Activated naive CD4-positive, alpha-beta T cell treated with anti-CD3 and anti-CD28 coated beads for 36 hours (primary cell): ENCODE measurements around the gene IFT27. TPM values are rescaled to one million over a fixed set of nuclear protein-coding genes. Genes with fewer than 3 reads are reported as not detected.

Source experiments
- CTCF ChIA-PET: fragments of 350-600 bp; sonication (Branson Sonifier 250); formaldehyde crosslinking; loops from one replicate; lab custom pipeline; 2021; ENCODE audit warnings: antibody characterized with exemption; lab: Charles Lee
- DNase-seq: peaks from one replicate; pipeline ENCODE4 v3.0.0-alpha.2; 2020
- H3K27ac Mint-ChIP-seq: one replicate; pipeline ENCODE4 v1.8.0; 2021; ENCODE audit warnings: mild to moderate bottlenecking, mixed read lengths
- H3K27me3 Mint-ChIP-seq: one replicate; pipeline ENCODE4 v1.8.0; 2021; ENCODE audit warnings: low read depth, mixed read lengths
- H3K36me3 Mint-ChIP-seq: one replicate; pipeline ENCODE4 v1.8.0; 2021; ENCODE audit warnings: low read depth, mixed read lengths
- H3K4me1 Mint-ChIP-seq: one replicate; pipeline ENCODE4 v1.8.0; 2021; ENCODE audit warnings: low read depth, mixed read lengths
- H3K4me3 Mint-ChIP-seq: one replicate; pipeline ENCODE4 v1.8.0; 2021; ENCODE audit warnings: mild to moderate bottlenecking, moderate library complexity, mixed read lengths
- H3K9me3 Mint-ChIP-seq: one replicate; pipeline ENCODE4 v1.8.0; 2021; ENCODE audit warnings: mixed read lengths
- intact Hi-C: fragments of 100-400 bp; cut with micrococcal nuclease; formaldehyde crosslinking; loops from one replicate; pipeline ENCODE4 v1.15.1; 2023
- total RNA-seq, 2 experiments: library from RNA; stranded (reverse); gene quantifications; one replicate each; pipeline ENCODE4 v1.2.3, GENCODE V29; 2021

Gene IFT27
- total RNA-seq, 2 experiments from 2014 or later, result 15.7 to 16.2 TPM

DNA sequence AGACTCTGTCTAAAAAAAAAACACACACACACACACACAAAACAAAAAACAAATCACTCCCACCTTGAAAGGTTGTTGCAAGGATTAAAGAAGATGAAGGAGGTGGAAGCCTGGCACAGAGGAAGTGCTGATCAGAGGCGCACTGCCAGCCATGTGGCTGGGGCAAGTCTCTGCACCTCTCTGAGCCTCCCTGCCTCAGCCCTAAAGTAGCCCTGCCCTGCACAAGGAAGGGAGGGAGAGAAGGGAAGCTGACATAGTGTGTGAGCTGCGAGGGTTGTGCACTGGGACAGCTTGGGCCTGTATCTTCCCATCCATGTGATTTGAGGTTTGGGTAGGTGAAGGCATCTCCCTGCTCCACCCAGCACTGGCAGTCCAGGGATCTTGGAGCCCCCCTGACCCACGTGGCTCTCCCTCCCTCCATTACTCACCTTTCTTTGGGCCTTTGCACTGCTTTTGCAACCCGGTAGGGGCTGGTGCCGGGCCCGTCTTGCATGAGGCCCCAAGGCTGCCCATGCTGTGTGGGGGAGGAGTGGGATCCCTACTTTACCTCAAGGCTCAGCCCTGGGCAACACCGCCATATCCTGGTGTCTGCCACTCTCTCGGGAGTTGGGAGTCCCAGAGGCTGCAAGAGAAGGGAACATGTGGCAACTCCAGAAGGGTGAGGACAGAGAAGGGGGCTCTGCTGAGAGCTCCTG lies 30.5 kb downstream of the IFT27 start:
- H3K4me3 Mint-ChIP-seq, result no peak overlapping the region
- no peaks in the 10 kb centered on the region for H3K27me3 Mint-ChIP-seq
- H3K36me3 Mint-ChIP-seq, result no peaks in the 10 kb centered on the region
- CTCF ChIA-PET, result no interaction called here
- intact Hi-C loops, result no loop called here
- no peaks in the 10 kb centered on the region for H3K9me3 Mint-ChIP-seq
- H3K27ac Mint-ChIP-seq, result no peak overlapping the region
- DNase-seq, result no peak
- no peaks in the 10 kb centered on the region for H3K4me1 Mint-ChIP-seq

DNA sequence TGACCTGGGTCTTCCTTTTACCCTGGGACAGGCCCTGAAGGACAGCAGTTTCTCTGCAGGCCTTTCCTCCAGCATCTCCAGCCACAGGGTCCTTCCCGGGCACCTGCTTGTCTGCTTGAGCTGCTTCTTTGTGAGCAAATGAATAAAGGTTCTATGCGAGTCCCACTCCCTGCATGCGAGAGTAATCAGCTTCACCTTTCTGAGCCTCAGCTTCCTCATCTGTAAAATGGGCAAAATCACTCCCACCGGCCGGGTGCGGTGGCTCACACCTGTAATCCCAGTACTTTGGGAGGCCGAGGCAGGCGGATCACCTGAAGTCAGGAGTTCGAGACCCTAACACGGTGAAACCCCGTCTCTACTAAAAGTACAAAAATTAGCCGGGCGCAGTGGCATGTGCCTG lies 31.1 kb downstream of the IFT27 start:
- no peaks in the 10 kb centered on the region for H3K36me3 Mint-ChIP-seq
- no peaks in the 10 kb centered on the region for H3K27me3 Mint-ChIP-seq
- H3K4me3 Mint-ChIP-seq, result no peak overlapping the region
- CTCF ChIA-PET, result interaction anchor here (0.6 to 3.2 kb wide), 2 partner anchors 12 to 28 kb away, joined by 3 to 10 read pairs; no protein-coding TSS in a partner anchor
- no peaks in the 10 kb centered on the region for H3K4me1 Mint-ChIP-seq
- intact Hi-C loops, result no loop called here
- DNase-seq, result no peak
- H3K9me3 Mint-ChIP-seq, result no peaks in the 10 kb centered on the region
- no peak overlapping the region for H3K27ac Mint-ChIP-seq

DNA sequence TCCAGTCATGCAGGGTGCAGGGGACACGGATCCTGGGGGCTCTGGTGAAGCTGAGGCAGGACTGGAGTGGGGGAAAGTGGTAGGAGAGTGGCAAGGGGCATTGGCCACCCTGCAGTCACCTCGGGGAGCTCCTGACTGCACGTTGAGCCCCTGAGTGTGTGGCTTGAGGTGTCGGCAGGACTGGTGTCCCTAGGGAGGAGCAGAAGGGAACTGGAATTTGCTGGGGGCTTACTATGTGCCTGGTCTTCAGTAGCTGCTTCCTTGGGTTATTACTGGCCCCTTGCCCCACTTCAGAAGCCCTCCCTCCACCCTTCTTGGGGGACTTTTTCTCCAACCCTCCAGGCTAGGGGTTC lies 31.5 kb downstream of the IFT27 start:
- no peaks in the 10 kb centered on the region for H3K27me3 Mint-ChIP-seq
- no peak overlapping the region for H3K4me3 Mint-ChIP-seq
- DNase-seq, result no peak
- no peaks in the 10 kb centered on the region for H3K36me3 Mint-ChIP-seq
- CTCF ChIA-PET, result interaction anchor here (0.6 to 3.2 kb wide), 3 partner anchors 13 to 29 kb away, joined by 3 to 10 read pairs (median 3); no protein-coding TSS in a partner anchor
- intact Hi-C loops, result no loop called here
- H3K27ac Mint-ChIP-seq, result no peak overlapping the region
- no peaks in the 10 kb centered on the region for H3K9me3 Mint-ChIP-seq
- no peaks in the 10 kb centered on the region for H3K4me1 Mint-ChIP-seq

DNA sequence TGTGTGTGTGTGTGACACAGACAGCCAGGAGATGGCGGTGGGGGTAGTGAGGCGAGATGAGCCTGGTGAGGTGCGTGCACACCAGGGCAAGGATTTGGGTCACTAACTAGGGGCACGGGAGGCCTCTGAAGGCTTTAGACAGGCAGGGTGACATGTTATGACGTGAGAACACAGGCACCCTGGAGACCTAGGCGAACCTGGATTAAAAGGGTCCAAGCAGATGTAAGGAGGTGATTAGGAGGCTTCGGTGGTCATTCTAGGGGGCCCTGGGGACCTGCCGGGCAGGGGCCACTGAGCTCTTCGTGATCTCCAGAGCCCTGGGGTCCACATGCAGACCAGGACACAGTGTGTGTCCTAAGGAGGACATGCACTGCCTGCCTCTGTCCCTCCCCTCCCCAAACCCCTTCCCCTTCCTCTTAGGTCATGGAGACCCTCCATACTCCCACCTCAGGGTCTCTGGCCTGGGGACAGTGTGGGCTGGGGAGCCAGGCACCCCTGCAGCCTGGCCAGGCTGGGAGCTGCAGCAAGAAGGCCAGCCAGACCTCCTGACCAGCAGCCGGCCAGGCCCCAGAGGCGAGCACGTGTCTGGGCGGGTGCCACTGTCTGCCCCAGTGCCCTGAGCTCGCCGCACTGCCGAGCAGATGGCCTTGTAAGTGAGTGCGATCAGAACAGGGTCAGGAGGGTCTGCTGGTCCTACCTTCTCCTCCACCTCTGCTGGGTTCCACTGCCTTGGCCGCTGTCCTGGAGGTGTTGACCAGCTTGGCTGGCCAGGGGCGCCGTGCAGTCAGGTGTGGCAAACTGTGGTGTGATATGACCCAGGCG lies 32.1 kb downstream of the IFT27 start:
- intact Hi-C loops, result no loop called here
- Mint-ChIP-seq H3K36me3 (no peaks in the 10 kb centered on the region), H3K9me3 (peaks cover 3% of the 10 kb centered on the region), H3K4me3 (no peak overlapping the region), H3K4me1 (no peaks in the 10 kb centered on the region), H3K27ac (no peak overlapping the region), H3K27me3 (peaks cover 4% of the 10 kb centered on the region)
- DNase-seq, result no peak
- CTCF ChIA-PET, result interaction anchor here (0.6 to 3.2 kb wide), 3 partner anchors 13 to 29 kb away, joined by 3 to 10 read pairs (median 3); no protein-coding TSS in a partner anchor

DNA sequence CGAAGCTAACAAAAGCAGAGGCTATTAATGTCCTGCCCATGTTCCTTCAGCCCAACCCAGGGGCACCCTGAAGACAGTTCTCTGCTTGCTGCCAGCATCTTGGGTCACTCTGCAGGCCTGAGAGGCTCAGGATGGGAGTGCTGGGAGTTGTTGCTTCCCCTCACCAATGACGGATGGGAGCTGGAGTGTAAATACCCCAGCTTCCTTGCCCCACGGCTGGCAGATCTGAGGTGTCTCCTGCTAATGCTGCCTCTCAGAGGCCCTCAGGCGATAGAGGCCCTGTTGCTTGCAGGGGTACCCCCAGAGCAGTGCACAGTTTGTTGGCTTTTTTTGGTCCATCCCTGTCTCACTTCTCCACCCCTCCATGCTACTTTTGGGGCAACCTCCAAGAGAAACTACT lies 32.9 kb downstream of the IFT27 start:
- no peaks in the 10 kb centered on the region for H3K4me1 Mint-ChIP-seq
- H3K4me3 Mint-ChIP-seq, result no peak overlapping the region
- intact Hi-C loops, result no loop called here
- CTCF ChIA-PET, result interaction anchor here (3.2 kb wide), 1 partner anchor 14 kb away, joined by 10 read pairs; no protein-coding TSS in a partner anchor
- no peak for DNase-seq
- H3K27me3 Mint-ChIP-seq, result peaks cover 4% of the 10 kb centered on the region
- H3K9me3 Mint-ChIP-seq, result peaks cover 3% of the 10 kb centered on the region
- no peak overlapping the region for H3K27ac Mint-ChIP-seq
- H3K36me3 Mint-ChIP-seq, result no peaks in the 10 kb centered on the region

DNA sequence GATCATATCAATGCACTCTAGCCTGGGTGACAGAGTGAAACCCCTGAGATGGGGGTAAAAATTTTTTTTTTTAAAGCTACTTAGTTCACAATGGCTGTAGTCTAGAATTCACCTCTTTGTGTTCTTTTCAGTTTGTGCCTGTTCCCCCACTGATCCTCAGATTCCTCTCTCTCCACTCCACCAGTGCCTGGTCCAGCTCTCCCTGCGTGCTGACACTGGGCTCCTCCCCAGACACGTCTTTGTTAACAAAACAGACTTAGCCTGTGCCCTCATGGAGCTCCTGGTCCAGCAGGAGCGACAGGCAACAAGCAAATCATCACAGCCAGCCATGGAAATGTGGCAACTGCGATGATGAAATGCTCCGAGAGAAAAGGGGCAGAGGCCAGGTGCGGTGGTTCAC lies 34.0 kb downstream of the IFT27 start:
- Mint-ChIP-seq H3K27me3 (peaks cover 10% of the 10 kb centered on the region), H3K36me3 (no peaks in the 10 kb centered on the region), H3K27ac (no peak overlapping the region), H3K4me3 (no peak overlapping the region), H3K9me3 (peaks cover 3% of the 10 kb centered on the region), H3K4me1 (no peaks in the 10 kb centered on the region)
- DNase-seq, result no peak
- CTCF ChIA-PET, result interaction anchor here (3.2 kb wide), 1 partner anchor 15 kb away, joined by 10 read pairs; no protein-coding TSS in a partner anchor
- intact Hi-C loops, result no loop called here

DNA sequence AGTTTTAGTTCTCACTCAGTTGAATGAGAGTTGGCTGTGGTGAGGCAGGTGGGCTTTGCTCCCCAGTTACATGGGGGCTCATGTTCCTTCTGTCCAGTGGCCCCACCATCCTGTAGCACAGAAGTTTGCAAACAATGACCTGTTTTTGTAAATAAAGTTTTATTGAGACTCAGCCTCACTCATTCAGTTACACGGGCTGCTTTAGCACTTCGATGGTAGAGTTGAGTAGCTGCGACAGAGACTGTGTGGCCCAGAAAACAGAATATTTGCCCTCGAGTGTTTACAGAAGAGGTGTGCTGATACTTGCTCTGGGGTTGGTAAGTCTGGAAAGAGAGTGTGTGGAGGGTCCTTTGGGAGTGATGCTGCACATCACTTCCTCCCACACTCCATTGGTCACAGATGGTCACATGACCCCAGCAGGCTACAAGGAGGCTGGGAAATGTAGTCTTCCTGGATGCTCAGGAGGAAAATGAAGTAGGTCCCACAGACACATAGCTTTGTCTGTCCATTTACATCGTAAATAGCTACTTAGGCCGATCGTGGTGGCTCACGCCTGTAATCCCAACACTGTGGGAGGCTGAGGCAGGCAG lies 34.6 kb downstream of the IFT27 start:
- no peak for DNase-seq
- H3K27ac Mint-ChIP-seq, result no peak overlapping the region
- CTCF ChIA-PET, result interaction anchor here (3.2 kb wide), 1 partner anchor 16 kb away, joined by 10 read pairs; no protein-coding TSS in a partner anchor
- no peaks in the 10 kb centered on the region for H3K4me1 Mint-ChIP-seq
- peaks cover 12% of the 10 kb centered on the region for H3K27me3 Mint-ChIP-seq
- no peak overlapping the region for H3K4me3 Mint-ChIP-seq
- no peaks in the 10 kb centered on the region for H3K36me3 Mint-ChIP-seq
- H3K9me3 Mint-ChIP-seq, result peaks cover 3% of the 10 kb centered on the region
- intact Hi-C loops, result no loop called here

DNA sequence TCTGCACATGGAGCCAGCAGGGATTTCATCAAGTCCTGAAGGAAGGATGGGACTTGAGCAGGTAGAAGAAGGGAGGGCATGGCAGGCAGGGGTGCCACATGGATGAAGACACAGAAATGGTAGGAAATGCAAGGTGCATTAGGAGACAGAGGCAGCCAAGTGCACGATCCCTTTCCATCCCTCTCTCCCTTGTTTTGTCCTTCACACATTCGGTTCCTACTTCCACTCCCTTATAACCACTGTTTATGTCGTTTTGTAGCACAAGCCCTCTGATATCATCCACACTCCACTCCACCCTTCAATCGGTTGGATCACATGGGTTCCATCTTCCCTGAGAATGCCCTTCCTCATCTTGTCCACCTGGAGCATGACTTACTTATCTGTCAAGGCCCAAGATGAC lies 35.2 kb downstream of the IFT27 start:
- Mint-ChIP-seq H3K4me3 (no peak overlapping the region), H3K27me3 (peaks cover 12% of the 10 kb centered on the region), H3K27ac (no peak overlapping the region), H3K9me3 (peaks cover 3% of the 10 kb centered on the region), H3K36me3 (no peaks in the 10 kb centered on the region), H3K4me1 (no peaks in the 10 kb centered on the region)
- no peak for DNase-seq
- CTCF ChIA-PET, result no interaction called here
- intact Hi-C loops, result no loop called here

DNA sequence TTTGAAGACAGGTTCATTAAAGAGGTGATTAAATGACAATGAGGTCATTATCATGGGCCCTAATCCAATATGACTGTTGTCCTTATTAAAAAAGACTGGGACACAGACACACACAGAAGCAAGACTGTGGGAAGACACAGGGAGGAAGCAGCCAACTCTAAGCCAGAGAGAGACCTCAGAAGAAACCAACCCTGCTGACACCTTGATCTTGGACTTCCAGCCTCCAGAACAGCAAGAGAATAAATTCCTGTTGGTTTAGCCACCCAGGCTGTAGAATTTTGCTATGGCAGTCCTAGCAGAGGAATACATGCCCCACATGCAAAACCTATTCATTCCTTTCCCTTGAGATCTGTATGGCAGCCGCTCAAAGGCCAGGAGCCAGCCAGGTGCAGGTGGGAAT lies 36.7 kb downstream of the IFT27 start:
- H3K9me3 Mint-ChIP-seq, result peaks cover 3% of the 10 kb centered on the region
- CTCF ChIA-PET, result no interaction called here
- peaks cover 15% of the 10 kb centered on the region for H3K27me3 Mint-ChIP-seq
- H3K27ac Mint-ChIP-seq, result no peak overlapping the region
- H3K4me3 Mint-ChIP-seq, result no peak overlapping the region
- no peak for DNase-seq
- intact Hi-C loops, result no loop called here
- no peaks in the 10 kb centered on the region for H3K36me3 Mint-ChIP-seq
- H3K4me1 Mint-ChIP-seq, result no peaks in the 10 kb centered on the region

DNA sequence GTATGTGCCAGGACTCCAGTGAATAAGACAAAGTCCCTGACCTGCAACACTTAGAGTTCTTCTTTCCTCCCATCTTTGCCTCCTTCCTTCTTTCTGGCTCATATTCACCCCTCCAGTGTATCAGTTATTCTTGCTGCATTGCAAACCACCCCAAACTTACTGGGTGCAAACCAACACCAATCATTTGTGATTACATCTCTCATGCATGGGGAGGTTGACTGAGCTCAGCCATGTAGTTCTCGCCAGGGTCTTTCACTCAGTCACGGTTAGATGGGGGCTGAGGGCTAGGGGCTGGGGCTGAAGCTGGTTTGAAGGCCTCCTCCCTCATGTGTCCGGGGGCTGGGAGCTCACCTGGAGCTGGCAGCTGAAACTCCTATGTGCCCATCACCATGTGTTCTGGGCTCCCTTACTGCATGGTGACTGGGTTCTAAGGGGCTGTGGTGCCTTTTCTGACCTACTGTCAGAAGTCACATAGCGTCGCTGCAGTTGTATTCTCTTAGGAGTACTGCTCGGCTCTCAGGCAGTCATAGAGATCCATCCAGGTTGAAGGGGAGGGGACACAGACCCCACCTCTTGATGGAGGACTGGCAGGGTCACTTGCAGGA lies 37.4 kb downstream of the IFT27 start:
- Mint-ChIP-seq H3K27ac (no peak overlapping the region), H3K4me3 (no peak overlapping the region), H3K36me3 (no peaks in the 10 kb centered on the region), H3K4me1 (no peaks in the 10 kb centered on the region), H3K27me3 (peaks cover 20% of the 10 kb centered on the region), H3K9me3 (peaks cover 3% of the 10 kb centered on the region)
- CTCF ChIA-PET, result no interaction called here
- no peak for DNase-seq
- intact Hi-C loops, result no loop called here

DNA sequence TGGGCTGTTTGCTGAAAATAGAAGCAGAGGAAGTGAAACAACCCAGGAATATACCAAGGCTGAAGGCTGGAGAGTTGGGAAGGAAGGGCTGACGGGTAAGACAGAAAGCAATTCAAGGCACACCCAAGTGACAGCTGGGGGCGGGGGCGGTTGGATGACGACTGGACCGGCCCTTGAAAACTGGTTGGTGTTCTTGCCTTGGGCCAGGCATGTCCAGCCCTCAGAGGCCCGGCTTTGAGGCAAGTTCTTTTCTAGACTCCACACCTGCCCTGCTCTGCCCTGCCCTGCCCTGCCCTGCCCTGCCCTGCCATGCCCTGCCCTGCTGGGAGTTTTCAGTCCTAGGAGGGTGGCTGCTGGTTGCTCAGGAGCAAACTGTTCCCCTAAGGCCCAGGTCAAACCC lies 38.1 kb downstream of the IFT27 start:
- intact Hi-C loops, result no loop called here
- Mint-ChIP-seq H3K27me3 (peaks cover 21% of the 10 kb centered on the region), H3K36me3 (no peaks in the 10 kb centered on the region), H3K27ac (no peak overlapping the region), H3K9me3 (peaks cover 3% of the 10 kb centered on the region), H3K4me3 (no peak overlapping the region), H3K4me1 (no peaks in the 10 kb centered on the region)
- DNase-seq, result no peak
- CTCF ChIA-PET, result no interaction called here

DNA sequence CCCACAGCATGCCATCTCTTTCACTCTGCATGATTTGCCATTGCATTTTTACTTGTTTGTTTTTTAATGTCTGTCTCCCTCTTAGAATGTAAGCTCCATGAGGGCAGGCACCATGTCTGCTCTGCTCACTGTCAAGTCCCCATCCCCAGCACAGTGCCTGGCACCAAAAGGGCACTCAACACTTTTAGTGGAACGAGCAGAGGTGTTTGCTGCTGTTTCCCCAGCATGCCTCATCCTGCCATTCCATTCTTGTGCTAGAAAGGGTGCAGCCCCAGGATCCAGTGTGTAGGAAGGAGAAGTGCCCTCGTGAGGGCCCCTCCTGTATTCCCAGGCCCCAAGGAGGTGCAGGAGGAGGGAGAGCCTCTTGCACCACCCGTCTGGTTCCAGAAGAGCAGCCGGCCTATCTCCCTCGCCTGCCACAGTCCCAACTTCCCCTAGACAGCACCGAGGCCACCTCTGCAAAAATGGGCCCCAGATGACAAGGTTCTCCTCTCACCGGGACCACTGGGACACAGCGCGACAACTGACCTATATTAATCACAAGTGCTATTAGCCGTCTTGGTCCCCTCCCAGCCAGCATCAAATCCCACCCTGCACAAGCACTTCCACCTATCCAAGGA lies 39.1 kb downstream of the IFT27 start:
- no peak overlapping the region for H3K27ac Mint-ChIP-seq
- peaks cover 21% of the 10 kb centered on the region for H3K27me3 Mint-ChIP-seq
- intact Hi-C loops, result no loop called here
- no peak overlapping the region for H3K4me3 Mint-ChIP-seq
- H3K4me1 Mint-ChIP-seq, result no peaks in the 10 kb centered on the region
- no peak for DNase-seq
- CTCF ChIA-PET, result no interaction called here
- no peaks in the 10 kb centered on the region for H3K36me3 Mint-ChIP-seq
- H3K9me3 Mint-ChIP-seq, result peaks cover 3% of the 10 kb centered on the region
